SH-SY5Y (cell line): Measurements from ENCODE around the gene PPP1R14B.

Experiments used
- GATA2 ChIP-seq: IDR thresholded peaks from 2 replicates; pipeline ENCODE4 v1.6.1; 2011; ENCODE audit warnings: mild to moderate bottlenecking, low read depth, low read length
- GATA3 ChIP-seq: IDR thresholded peaks from 2 replicates; pipeline ENCODE4 v1.6.1; 2011; ENCODE audit warnings: low read depth, mild to moderate bottlenecking, low read length, moderate library complexity

DNA sequence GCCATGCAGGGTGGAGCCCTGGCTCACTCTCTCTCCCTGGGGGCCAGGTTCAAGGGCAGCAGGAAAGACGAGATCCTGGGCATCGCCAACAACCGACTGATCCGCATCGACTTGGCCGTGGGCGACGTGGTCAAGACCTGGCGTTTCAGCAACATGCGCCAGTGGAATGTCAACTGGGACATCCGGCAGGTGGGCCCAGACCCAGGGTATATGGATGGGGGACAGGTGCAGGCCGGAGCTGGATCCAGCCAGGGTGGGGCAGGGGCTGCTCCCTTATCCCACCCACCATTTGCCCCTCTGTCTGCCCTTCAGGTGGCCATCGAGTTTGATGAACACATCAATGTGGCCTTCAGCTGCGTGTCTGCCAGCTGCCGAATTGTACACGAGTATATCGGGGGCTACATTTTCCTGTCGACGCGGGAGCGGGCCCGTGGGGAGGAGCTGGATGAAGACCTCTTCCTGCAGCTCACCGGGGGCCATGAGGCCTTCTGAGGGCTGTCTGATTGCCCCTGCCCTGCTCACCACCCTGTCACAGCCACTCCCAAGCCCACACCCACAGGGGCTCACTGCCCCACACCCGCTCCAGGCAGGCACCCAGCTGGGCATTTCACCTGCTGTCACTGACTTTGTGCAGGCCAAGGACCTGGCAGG lies 23.6 kb downstream of the PPP1R14B start:
- TF ChIP-seq GATA3 (no peak), GATA2 (no peak)
